ENCODE results near the gene MAP4K4.

MAP4K4 gene

GRCh38 chr2:101697124-101698013, at the start of gene MAP4K4:
MAP4K4 (plus strand) TSS chr2:101697707; CDS start chr2:101698081, 374 bp downstream.
- FAIRE-seq (no peak), DNase-seq (ENCODE audit: low spot score) (peak; percentile 89)

- no peak for FAIRE-seq
- no peak for DNase-seq (ENCODE audit: low spot score)
Observed at GRCh38 chr2:101653469-101653868, 44.0 kb upstream of the MAP4K4 start.

GRCh38 chr2:101655702-101656422, 41.6 kb upstream of the MAP4K4 start:
- no peak for FAIRE-seq
- no peak for DNase-seq (ENCODE audit: low spot score)

- FAIRE-seq (no peak), DNase-seq (ENCODE audit: low spot score) (no peak)
Observed at GRCh38 chr2:101657787-101658186, 39.7 kb upstream of the MAP4K4 start.

GRCh38 chr2:101658387-101658786, 39.1 kb upstream of the MAP4K4 start:
- DNase-seq (ENCODE audit: low spot score) (no peak), FAIRE-seq (no peak)

GRCh38 chr2:101665312-101665711, 32.2 kb upstream of the MAP4K4 start:
- no peak for FAIRE-seq
- DNase-seq (ENCODE audit: low spot score), result no peak

GRCh38 chr2:101667823-101668222, 29.7 kb upstream of the MAP4K4 start:
- DNase-seq (ENCODE audit: low spot score), result no peak
- FAIRE-seq, result no peak

- FAIRE-seq, result no peak
- DNase-seq (ENCODE audit: low spot score), result no peak
Observed at GRCh38 chr2:101672047-101672446, 25.5 kb upstream of the MAP4K4 start.

- DNase-seq (ENCODE audit: low spot score), result no peak
Observed at GRCh38 chr2:101673920-101674319, 23.6 kb upstream of the MAP4K4 start.

GRCh38 chr2:101675512-101675911, 22.0 kb upstream of the MAP4K4 start:
- FAIRE-seq (no peak), DNase-seq (ENCODE audit: low spot score) (no peak)

More at GRCh38 chr2:101673920-101674319, 23.6 kb upstream of the MAP4K4 start:
- no peak for FAIRE-seq

GRCh38 chr2:101676674-101677073, 20.8 kb upstream of the MAP4K4 start:
- FAIRE-seq (no peak), DNase-seq (ENCODE audit: low spot score) (no peak)

- FAIRE-seq (no peak), DNase-seq (ENCODE audit: low spot score) (no peak)
Observed at GRCh38 chr2:101677658-101678057, 19.8 kb upstream of the MAP4K4 start.

- FAIRE-seq, result no peak
- DNase-seq (ENCODE audit: low spot score), result no peak
Observed at GRCh38 chr2:101678379-101678778, 19.1 kb upstream of the MAP4K4 start.

GRCh38 chr2:101679037-101679726, 18.3 kb upstream of the MAP4K4 start:
- DNase-seq (ENCODE audit: low spot score) (no peak), FAIRE-seq (no peak)

GRCh38 chr2:101679801-101680487, 17.6 kb upstream of the MAP4K4 start:
- DNase-seq (ENCODE audit: low spot score) (no peak), FAIRE-seq (no peak)

- no peak for FAIRE-seq
- no peak for DNase-seq (ENCODE audit: low spot score)
Observed at GRCh38 chr2:101682311-101682710, 15.2 kb upstream of the MAP4K4 start.

GRCh38 chr2:101684313-101684712, 13.2 kb upstream of the MAP4K4 start:
- no peak for FAIRE-seq
- DNase-seq (ENCODE audit: low spot score), result no peak

GRCh38 chr2:101688261-101688660, 9.2 kb upstream of the MAP4K4 start:
- FAIRE-seq, result no peak
- DNase-seq (ENCODE audit: low spot score), result no peak

GRCh38 chr2:101689114-101689825, 8.2 kb upstream of the MAP4K4 start:
- no peak for FAIRE-seq

GRCh38 chr2:101690547-101691152, 6.9 kb upstream of the MAP4K4 start:
- no peak for DNase-seq (ENCODE audit: low spot score)
- no peak for FAIRE-seq

More at GRCh38 chr2:101689114-101689825, 8.2 kb upstream of the MAP4K4 start:
- no peak for DNase-seq (ENCODE audit: low spot score)

Measured in urothelium cell line (cell line).